HL-60 (cell line): Measurements from ENCODE around the gene MARCHF7.

Experiments used
- CTCF ChIP-seq: IDR thresholded peaks from one replicate; pipeline ENCODE4 v1.5.1; 2011; ENCODE audit warnings: low read length, control low read depth, inconsistent platforms; ENCODE audit not compliant: insufficient read depth
- GABPA ChIP-seq: IDR thresholded peaks from 2 replicates; pipeline ENCODE4 v1.6.1; 2012; ENCODE audit warnings: low read depth
- POLR2AphosphoS5 ChIP-seq: IDR thresholded peaks from 2 replicates; pipeline ENCODE4 v1.6.1; 2012; ENCODE audit warnings: low read depth
- REST ChIP-seq: IDR thresholded peaks from 2 replicates; pipeline ENCODE4 v1.6.1; 2012; ENCODE audit warnings: low read depth; ENCODE audit not compliant: insufficient replicate concordance

- TF ChIP-seq CTCF = no peak
- TF ChIP-seq POLR2AphosphoS5 = no peak
- no peak for TF ChIP-seq REST
- no peak for TF ChIP-seq GABPA
Observed at GRCh38 chr2:159703491-159703890, 8.8 kb upstream of the MARCHF7 start.
